GDM1 (cell line): ENCODE measurements around the gene SEBOX.
A peak's percentile ranks its signal among the peaks of the same experiment; 100 is the strongest.

ENCODE experiments used
- DNase-seq: peaks from one replicate; lab custom pipeline; 2025; lab: John Stamatoyannopoulos, UW

Gene SEBOX

GRCh38 chr17:28364665-28365363 lies at the start of gene SEBOX:
SEBOX (minus strand) TSS chr17:28365199; CDS start chr17:28365151, 48 bp downstream.
- DNase-seq = no peak

- DNase-seq = no peak
Observed at GRCh38 chr17:28413804-28414203, 48.8 kb upstream of the SEBOX start.

- no peak for DNase-seq
Observed at GRCh38 chr17:28412099-28412498, 47.1 kb upstream of the SEBOX start.

GRCh38 chr17:28407974-28408306 lies 42.9 kb upstream of the SEBOX start:
- no peak for DNase-seq

GRCh38 chr17:28407130-28407973 lies 42.4 kb upstream of the SEBOX start:
- no peak for DNase-seq

- DNase-seq = no peak
Observed at GRCh38 chr17:28406473-28406814, 41.4 kb upstream of the SEBOX start.

- DNase-seq = no peak
Observed at GRCh38 chr17:28405632-28406472, 40.9 kb upstream of the SEBOX start, which contains the start of gene SLC46A1. SLC46A1 (minus strand) TSS chr17:28406212; CDS start chr17:28406114, 98 bp downstream.

- no peak for DNase-seq
Observed at GRCh38 chr17:28404812-28405570, 40.0 kb upstream of the SEBOX start.

- no peak for DNase-seq
Observed at GRCh38 chr17:28404461-28404811, 39.4 kb upstream of the SEBOX start.

GRCh38 chr17:28404007-28404406 lies 39.0 kb upstream of the SEBOX start:
- no peak for DNase-seq

GRCh38 chr17:28402844-28403243 lies 37.8 kb upstream of the SEBOX start:
- DNase-seq = no peak

GRCh38 chr17:28402224-28402630 lies 37.2 kb upstream of the SEBOX start:
- no peak for DNase-seq

GRCh38 chr17:28399808-28400207 lies 34.8 kb upstream of the SEBOX start:
- DNase-seq = no peak

GRCh38 chr17:28398280-28398981 lies 33.4 kb upstream of the SEBOX start:
- no peak for DNase-seq

GRCh38 chr17:28397687-28398279 lies 32.8 kb upstream of the SEBOX start:
- DNase-seq = no peak

GRCh38 chr17:28397275-28397674 lies 32.3 kb upstream of the SEBOX start:
- DNase-seq = no peak

- DNase-seq = peak; percentile 39
Observed at GRCh38 chr17:28396635-28397239, 31.7 kb upstream of the SEBOX start.

GRCh38 chr17:28395968-28396367 lies 31.0 kb upstream of the SEBOX start:
- no peak for DNase-seq

GRCh38 chr17:28395426-28395825 lies 30.4 kb upstream of the SEBOX start:
- DNase-seq = no peak

- DNase-seq = no peak
Observed at GRCh38 chr17:28394337-28395116, 29.5 kb upstream of the SEBOX start.
